PC-3 (cell line): ENCODE data around the gene PLEKHN1. TPM values are rescaled to one million over a fixed set of nuclear protein-coding genes. Genes with fewer than 3 reads are reported as not detected.

Source experiments
- ATAC-seq: fragments of 200-7000 bp; cut with Tn5 transposase; 2 replicates; pipeline ENCODE4 v1.9.1; 2020; ENCODE audit warnings: mild to moderate bottlenecking, moderate library complexity
- BruUV-seq: library from RNA; stranded (reverse); fragments of 400-500 nt; replicated peaks from 2 replicates; lab custom pipeline; 2021; lab: Mats Ljungman, UMichigan
- CTCF ChIA-PET: fragments of 300-600 bp; sonication (Branson Sonifier 250); formaldehyde crosslinking; loops from one replicate; lab custom pipeline; 2022; ENCODE audit warnings: antibody characterized with exemption; lab: Charles Lee
- POLR2A ChIA-PET: fragments of 300-600 bp; sonication (Branson Sonifier 250); formaldehyde crosslinking; loops from one replicate; lab custom pipeline; 2022; ENCODE audit warnings: antibody characterized with exemption; ENCODE audit not compliant: unreplicated experiment; lab: Charles Lee
- DNase-seq: peaks from one replicate; pipeline ENCODE4 v3.0.0-alpha.2; 2015
- H2AFZ ChIP-seq: fragments of 300-600 bp; sonication (generic); 2 replicates; pipeline ENCODE4 v1.6.0; 2016; ENCODE audit warnings: antibody characterized with exemption, low read length
- H3F3A ChIP-seq: fragments of 300-600 bp; sonication (generic); one replicate; pipeline ENCODE4 v1.6.0; 2017; ENCODE audit warnings: antibody characterized with exemption, low read length, control low read depth, mild to moderate bottlenecking; ENCODE audit not compliant: unreplicated experiment
- H3K27ac ChIP-seq: fragments of 300-600 bp; sonication (generic); 2 replicates; pipeline ENCODE4 v1.5.1; 2016; ENCODE audit warnings: mild to moderate bottlenecking, low read length
- H3K27me3 ChIP-seq: fragments of 300-600 bp; sonication (generic); 2 replicates; pipeline ENCODE4 v1.6.1; 2016; ENCODE audit warnings: low read length, mixed read lengths
- H3K36me3 ChIP-seq: fragments of 300-600 bp; sonication (generic); 2 replicates; pipeline ENCODE4 v1.6.1; 2016; ENCODE audit warnings: low read depth, mixed run types, low read length, mixed read lengths
- H3K4me1 ChIP-seq: fragments of 300-600 bp; sonication (generic); 2 replicates; pipeline ENCODE4 v1.5.1; 2016; ENCODE audit warnings: low read length; ENCODE audit not compliant: insufficient read depth
- H3K4me2 ChIP-seq: fragments of 300-600 bp; sonication (generic); 2 replicates; pipeline ENCODE4 v1.6.0; 2016; ENCODE audit warnings: low read length
- H3K4me3 ChIP-seq: fragments of 300-600 bp; sonication (generic); 2 replicates; pipeline ENCODE4 v1.5.1; 2016; ENCODE audit warnings: mild to moderate bottlenecking, low read length, mixed read lengths
- H3K79me2 ChIP-seq: fragments of 300-600 bp; sonication (generic); 2 replicates; pipeline ENCODE4 v1.6.1; 2017; ENCODE audit warnings: low read length, mixed read lengths
- H3K9ac ChIP-seq: fragments of 300-600 bp; sonication (generic); 2 replicates; pipeline ENCODE4 v1.6.0; 2016; ENCODE audit warnings: mild to moderate bottlenecking, low read length
- H3K9me2 ChIP-seq: fragments of 300-600 bp; sonication (generic); replicated peaks from 2 replicates; pipeline ENCODE4 v1.6.1; 2016; ENCODE audit warnings: mixed run types, low read length, mixed read lengths
- H3K9me3 ChIP-seq: fragments of 300-600 bp; sonication (generic); 2 replicates; pipeline ENCODE4 v1.6.1; 2016; ENCODE audit warnings: low read length, mixed read lengths
- H4K20me1 ChIP-seq: fragments of 300-600 bp; sonication (generic); 2 replicates; pipeline ENCODE4 v1.6.1; 2016; ENCODE audit warnings: low read length, mixed read lengths
- EZH2 ChIP-seq: fragments of 300-600 bp; sonication (generic); IDR thresholded peaks from one replicate; pipeline ENCODE4 v1.6.1; 2017; ENCODE audit warnings: antibody characterized with exemption, mild to moderate bottlenecking, low read length; ENCODE audit not compliant: unreplicated experiment
- EZH2phosphoT487 ChIP-seq: fragments of 300-600 bp; sonication (generic); IDR thresholded peaks from 2 replicates; pipeline ENCODE4 v1.6.1; 2018; ENCODE audit warnings: mild to moderate bottlenecking, antibody characterized with exemption, low read length, borderline replicate concordance
- intact Hi-C: fragments of 100-400 bp; cut with micrococcal nuclease; formaldehyde crosslinking; loops from 2 replicates; pipeline ENCODE4 v1.9.0; 2023
- total RNA-seq: library from RNA; depleted of rRNA; stranded (reverse); fragments of >200 nt; gene quantifications from 2 replicates; pipeline ENCODE4 v1.2.3, GENCODE V29; 2014
- TF ChIP-seq, protein P1 (sequence below): fragments of 300-600 bp; sonication (generic); conservative IDR thresholded peaks from 2 replicates; pipeline ENCODE4 v1.5.1; 2017; ENCODE audit warnings: antibody characterized with exemption, low read depth, mild to moderate bottlenecking, low read length

PLEKHN1 gene
- total RNA-seq, 1 experiment from 2014 or later: 14.0 TPM

DNA sequence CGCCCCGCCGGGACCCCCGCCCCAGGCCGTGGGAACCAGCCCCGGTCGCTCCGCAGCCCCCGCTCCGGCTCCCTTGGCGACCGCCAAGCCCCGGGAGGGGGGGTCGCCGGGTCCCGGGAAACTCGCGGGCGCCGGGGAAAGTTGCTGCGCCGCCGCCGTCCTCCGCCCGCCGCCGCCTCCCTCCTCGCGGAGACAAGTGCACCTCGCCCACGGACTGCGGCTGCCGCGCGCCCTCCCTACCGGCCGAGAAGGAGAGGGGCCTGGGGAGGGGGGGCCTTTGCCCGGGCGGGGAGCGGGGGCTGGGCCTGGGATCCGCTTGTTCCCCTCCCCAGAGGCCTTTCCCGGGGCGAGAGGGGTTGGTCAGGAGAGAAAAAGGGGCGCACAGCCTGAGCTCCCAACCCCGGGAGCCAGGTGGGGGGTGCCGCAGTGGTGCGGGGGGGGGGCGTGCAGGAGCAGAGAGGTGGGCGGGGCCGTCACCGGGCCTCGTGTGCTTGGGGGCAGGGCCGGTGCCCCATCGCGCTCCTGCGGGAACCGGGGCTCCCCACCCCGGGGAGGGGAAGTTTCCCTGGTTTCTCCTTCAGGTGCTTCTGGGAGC lies 54.2 kb downstream of the PLEKHN1 start:
- peak overlapping the region; percentile 84 for H3K4me3 ChIP-seq
- peaks cover 23% of the 10 kb centered on the region; the same call in 1 of the 2 replicates for H3K36me3 ChIP-seq
- peaks cover 43% of the 10 kb centered on the region for H3K4me1 ChIP-seq
- H3F3A ChIP-seq: no peaks in the 10 kb centered on the region
- no peaks in the 10 kb centered on the region for H3K9me3 ChIP-seq
- H3K4me2 ChIP-seq: peak overlapping the region; percentile 99
- ATAC-seq (peak; percentile 3; the same call in 1 of the 2 replicates), DNase-seq (peak; percentile 43)
- POLR2A ChIA-PET: interaction anchor here (0.6 kb wide), 1 partner anchor 380 kb away, joined by 10 read pairs; no protein-coding TSS in a partner anchor
- no peak overlapping the region for H2AFZ ChIP-seq
- H3K27ac ChIP-seq: peak overlapping the region; percentile 96
- TF ChIP-seq, protein P1, sequence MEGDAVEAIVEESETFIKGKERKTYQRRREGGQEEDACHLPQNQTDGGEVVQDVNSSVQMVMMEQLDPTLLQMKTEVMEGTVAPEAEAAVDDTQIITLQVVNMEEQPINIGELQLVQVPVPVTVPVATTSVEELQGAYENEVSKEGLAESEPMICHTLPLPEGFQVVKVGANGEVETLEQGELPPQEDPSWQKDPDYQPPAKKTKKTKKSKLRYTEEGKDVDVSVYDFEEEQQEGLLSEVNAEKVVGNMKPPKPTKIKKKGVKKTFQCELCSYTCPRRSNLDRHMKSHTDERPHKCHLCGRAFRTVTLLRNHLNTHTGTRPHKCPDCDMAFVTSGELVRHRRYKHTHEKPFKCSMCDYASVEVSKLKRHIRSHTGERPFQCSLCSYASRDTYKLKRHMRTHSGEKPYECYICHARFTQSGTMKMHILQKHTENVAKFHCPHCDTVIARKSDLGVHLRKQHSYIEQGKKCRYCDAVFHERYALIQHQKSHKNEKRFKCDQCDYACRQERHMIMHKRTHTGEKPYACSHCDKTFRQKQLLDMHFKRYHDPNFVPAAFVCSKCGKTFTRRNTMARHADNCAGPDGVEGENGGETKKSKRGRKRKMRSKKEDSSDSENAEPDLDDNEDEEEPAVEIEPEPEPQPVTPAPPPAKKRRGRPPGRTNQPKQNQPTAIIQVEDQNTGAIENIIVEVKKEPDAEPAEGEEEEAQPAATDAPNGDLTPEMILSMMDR: no peak
- no peak for TF ChIP-seq EZH2phosphoT487
- TF ChIP-seq EZH2: no peak
- peaks cover 55% of the 10 kb centered on the region for H3K79me2 ChIP-seq
- intact Hi-C loops: no loop called here
- no TSS peak for BruUV-seq
- peaks cover 23% of the 10 kb centered on the region for H4K20me1 ChIP-seq
- CTCF ChIA-PET: interaction anchor here (0.6 kb wide), 2 partner anchors 19 to 44 kb away, joined by 3 to 4 read pairs; no protein-coding TSS in a partner anchor
- peak overlapping the region; percentile 93 for H3K9ac ChIP-seq
- no peaks in the 10 kb centered on the region for H3K9me2 ChIP-seq
- H3K27me3 ChIP-seq: no peaks in the 10 kb centered on the region

DNA sequence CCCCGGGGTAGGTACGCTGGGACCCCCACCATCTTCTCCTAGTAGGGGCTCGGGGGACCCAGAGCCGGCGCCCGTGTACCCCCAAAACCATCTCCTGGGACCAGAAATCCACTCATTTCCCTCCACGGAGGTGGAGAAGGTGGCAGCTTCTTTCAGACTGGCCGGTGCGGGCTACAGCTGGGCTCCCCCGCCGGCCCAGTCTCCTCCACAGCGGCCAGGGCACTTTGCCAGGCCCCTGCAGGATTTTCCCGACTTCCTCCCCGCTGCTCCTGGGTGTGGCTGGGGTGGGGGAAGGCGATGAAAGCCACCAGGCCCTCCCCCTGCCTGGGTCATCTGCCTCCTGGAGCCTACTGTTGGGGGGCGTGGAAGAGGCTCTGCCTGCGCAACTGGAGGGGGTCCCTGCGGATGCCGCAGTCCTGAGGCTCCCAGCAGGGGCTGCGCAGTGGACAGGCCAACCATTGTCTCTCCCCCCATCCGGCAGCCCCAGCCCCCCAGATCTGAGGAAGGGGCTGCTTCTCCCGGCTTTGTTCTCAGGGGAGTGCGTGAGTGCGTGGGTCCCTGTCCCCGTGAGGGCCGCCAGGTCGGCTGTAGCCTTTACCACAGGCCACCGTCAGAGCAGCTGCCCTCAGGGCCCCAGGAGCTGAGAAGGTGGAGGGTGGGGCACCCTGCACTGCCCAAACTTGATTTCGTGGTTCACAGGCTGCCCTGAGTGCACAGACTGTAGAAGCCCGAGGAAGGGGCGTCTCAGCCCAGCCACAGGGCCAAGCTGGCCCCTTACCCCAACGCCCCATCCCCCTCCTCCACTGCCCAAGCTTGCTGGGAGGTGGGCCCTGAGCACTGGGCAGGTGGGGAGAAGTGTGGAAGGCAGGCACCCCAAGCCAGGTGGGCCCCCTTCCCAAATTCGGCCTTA lies 55.0 kb downstream of the PLEKHN1 start:
- Histone ChIP-seq H3K4me1 (peaks cover 48% of the 10 kb centered on the region), H3K9me3 (no peaks in the 10 kb centered on the region), H3K9ac (peak overlapping the region; percentile 93), H3K27ac (peak overlapping the region; percentile 96), H3K9me2 (no peaks in the 10 kb centered on the region), H3K4me2 (peak overlapping the region; percentile 99), H2AFZ (no peak overlapping the region), H3K36me3 (peaks cover 29% of the 10 kb centered on the region), H3K4me3 (peak overlapping the region; percentile 84), H3K27me3 (no peaks in the 10 kb centered on the region), H4K20me1 (peaks cover 30% of the 10 kb centered on the region), H3F3A (no peaks in the 10 kb centered on the region), H3K79me2 (peaks cover 63% of the 10 kb centered on the region)
- ChIA-PET POLR2A (interaction anchor here (0.6 to 1.1 kb wide), 3 partner anchors 8 to 41 kb away, joined by 3 to 7 read pairs (median 4); partner anchors contain the start of gene ISG15), CTCF (no interaction called here)
- peak; percentile 91 for DNase-seq
- peak; percentile 27 for ATAC-seq
- intact Hi-C loops: no loop called here
- TSS peak; percentile 45 for BruUV-seq
- no peak for TF ChIP-seq EZH2
- TF ChIP-seq, protein P1: no peak
- TF ChIP-seq EZH2phosphoT487: no peak
